PC-3 (cell line): ENCODE results near the gene RNF169.

Experiments
- CTCF ChIP-seq: fragments of 300-600 bp; sonication (generic); conservative IDR thresholded peaks from 2 replicates; pipeline ENCODE4 v1.5.1; 2017; ENCODE audit warnings: antibody characterized with exemption, low read depth, mild to moderate bottlenecking, low read length
- EZH2phosphoT487 ChIP-seq: fragments of 300-600 bp; sonication (generic); IDR thresholded peaks from 2 replicates; pipeline ENCODE4 v1.6.1; 2018; ENCODE audit warnings: mild to moderate bottlenecking, antibody characterized with exemption, low read length, borderline replicate concordance

- TF ChIP-seq CTCF = no peak
- no peak for TF ChIP-seq EZH2phosphoT487
These were observed 27.8 kb upstream of the RNF169 start for GRCh38 chr11:74720596-74721478.
